HG02973 (cell line): ENCODE measurements around the gene NAPB.
A peak's percentile ranks its signal among the peaks of the same experiment; 100 is the strongest.

Source experiments
- ATAC-seq: cut with Tn5 transposase; IDR thresholded peaks from one replicate; pipeline ENCODE4 v1.9.1; 2021; ENCODE audit warnings: moderate library complexity; ENCODE audit not compliant: unreplicated experiment

The NAPB gene

GRCh38 chr20:23438661-23439060 lies 17.4 kb upstream of the NAPB start:
- no peak for ATAC-seq

GRCh38 chr20:23437126-23437899 lies 16.0 kb upstream of the NAPB start:
- ATAC-seq = no peak

- ATAC-seq = no peak
Observed at GRCh38 chr20:23436681-23437080, 15.4 kb upstream of the NAPB start.

- no peak for ATAC-seq
Observed at GRCh38 chr20:23435626-23436539, 14.6 kb upstream of the NAPB start.

GRCh38 chr20:23434521-23435313 lies 13.4 kb upstream of the NAPB start:
- ATAC-seq = no peak

- no peak for ATAC-seq
Observed at GRCh38 chr20:23433628-23434027, 12.3 kb upstream of the NAPB start.

GRCh38 chr20:23425129-23425528 lies 3.8 kb upstream of the NAPB start:
- ATAC-seq = no peak

GRCh38 chr20:23419995-23420901 lies 1.0 kb downstream of the NAPB start:
- ATAC-seq = peak; percentile 36

GRCh38 chr20:23419657-23419994 lies 1.7 kb downstream of the NAPB start:
- ATAC-seq = no peak

- ATAC-seq = no peak
Observed at GRCh38 chr20:23417861-23418260, 3.4 kb downstream of the NAPB start.

GRCh38 chr20:23415959-23416583 lies 5.2 kb downstream of the NAPB start:
- ATAC-seq = no peak

GRCh38 chr20:23415555-23415954 lies 5.7 kb downstream of the NAPB start:
- no peak for ATAC-seq

GRCh38 chr20:23414526-23415188 lies 6.6 kb downstream of the NAPB start:
- ATAC-seq = no peak

GRCh38 chr20:23413862-23414422 lies 7.3 kb downstream of the NAPB start:
- ATAC-seq = no peak

- ATAC-seq = no peak
Observed at GRCh38 chr20:23412026-23412425, 9.3 kb downstream of the NAPB start.

GRCh38 chr20:23410916-23411695 lies 10.2 kb downstream of the NAPB start:
- ATAC-seq = no peak

GRCh38 chr20:23409800-23410199 lies 11.5 kb downstream of the NAPB start:
- no peak for ATAC-seq

- no peak for ATAC-seq
Observed at GRCh38 chr20:23408957-23409356, 12.3 kb downstream of the NAPB start.
